CD4-positive, CD25-positive, alpha-beta regulatory T cell (primary cell): ENCODE measurements around the gene ATP1B2. TPM values are rescaled to one million over a fixed set of nuclear protein-coding genes. Genes with fewer than 3 reads are reported as not detected.

ENCODE experiments used
- polyA plus RNA-seq, 4 donors: library from polyadenylated mRNA; unstranded; fragments of 300-500 nt; fragmentation: Illumina TruSeq; gene quantifications; one replicate each; pipeline ENCODE4 v1.2.3, GENCODE V29; 2021
- total RNA-seq: library from RNA; stranded (reverse); gene quantifications from one replicate; pipeline ENCODE4 v1.2.3, GENCODE V29; 2022

ATP1B2 gene
- total and polyA plus RNA-seq, 5 donors from 2014 or later: not detected

Other genes starting within 250 kb of the ATP1B2 start
- 23.0 TPM for gene TMEM256, start 246.8 kb upstream of the ATP1B2 start, total RNA-seq
- gene TMEM256, start 246.8 kb upstream of the ATP1B2 start, polyA plus RNA-seq: 10 to 100 TPM; 64.9 to 80.9 (median 66.7) TPM
- 3.6 TPM for gene NLGN2, start 243.1 kb upstream of the ATP1B2 start, total RNA-seq
- not detected for gene NLGN2, start 243.1 kb upstream of the ATP1B2 start, polyA plus RNA-seq
- not detected for gene SPEM1, start 230.6 kb upstream of the ATP1B2 start, total RNA-seq
- not detected for gene SPEM1, start 230.6 kb upstream of the ATP1B2 start, polyA plus RNA-seq
- not detected for gene SPEM2, start 225.3 kb upstream of the ATP1B2 start, total RNA-seq
- gene SPEM2, start 225.3 kb upstream of the ATP1B2 start, polyA plus RNA-seq: not detected
- gene SPEM3, start 222.1 kb upstream of the ATP1B2 start, total RNA-seq: not detected
- gene SPEM3, start 222.1 kb upstream of the ATP1B2 start, polyA plus RNA-seq: not detected
- gene TMEM102, start 215.5 kb upstream of the ATP1B2 start, total RNA-seq: 16.8 TPM
- 10 to 100 TPM; 22.3 to 28.4 (median 24.2) TPM for gene TMEM102, start 215.5 kb upstream of the ATP1B2 start, polyA plus RNA-seq
- gene FGF11, start 211.4 kb upstream of the ATP1B2 start, total RNA-seq: 3.3 TPM
- gene FGF11, start 211.4 kb upstream of the ATP1B2 start, polyA plus RNA-seq: under 1 TPM in 3 of 4 donors, not detected in 1; 0.07 to 0.27 (median 0.18) TPM
- gene CHRNB1, start 205.9 kb upstream of the ATP1B2 start, total RNA-seq: 7.6 TPM
- 10 to 100 TPM; 18.0 to 28.7 (median 27.0) TPM for gene CHRNB1, start 205.9 kb upstream of the ATP1B2 start, polyA plus RNA-seq
- gene ZBTB4, start 171.3 kb upstream of the ATP1B2 start, total RNA-seq: 53.5 TPM
- gene ZBTB4, start 171.3 kb upstream of the ATP1B2 start, polyA plus RNA-seq: 10 to 100 TPM in 3 of 4 donors, 1 to 10 TPM in 1; 8.3 to 14.0 (median 11.0) TPM
- gene SLC35G6, start 169.5 kb upstream of the ATP1B2 start, total RNA-seq: not detected
- not detected for gene SLC35G6, start 169.5 kb upstream of the ATP1B2 start, polyA plus RNA-seq
- gene POLR2A, start 166.6 kb upstream of the ATP1B2 start, total RNA-seq: 568 TPM
- 10 to 100 TPM; 32.3 to 44.0 (median 37.2) TPM for gene POLR2A, start 166.6 kb upstream of the ATP1B2 start, polyA plus RNA-seq
- 46.9 TPM for gene TNFSF12, start 101.9 kb upstream of the ATP1B2 start, total RNA-seq
- gene TNFSF12, start 101.9 kb upstream of the ATP1B2 start, polyA plus RNA-seq: 10 to 100 TPM; 35.5 to 49.6 (median 41.9) TPM
- 1.6 TPM for gene TNFSF13, start 92.2 kb upstream of the ATP1B2 start, total RNA-seq
- under 1 TPM in 3 of 4 donors, not detected in 1; 0.41 to 0.52 (median 0.44) TPM for gene TNFSF13, start 92.2 kb upstream of the ATP1B2 start, polyA plus RNA-seq
- gene SENP3, start 89.0 kb upstream of the ATP1B2 start, total RNA-seq: 30.7 TPM
- 10 to 100 TPM; 10.1 to 16.1 (median 11.8) TPM for gene SENP3, start 89.0 kb upstream of the ATP1B2 start, polyA plus RNA-seq
- gene CD68, start 71.3 kb upstream of the ATP1B2 start, total RNA-seq: 0.25 TPM
- gene CD68, start 71.3 kb upstream of the ATP1B2 start, polyA plus RNA-seq: 1 to 10 TPM in 1 of 4 donors, under 1 TPM in 2, not detected in 1; 0.65 to 1.2 (median 0.89) TPM
- gene MPDU1, start 67.1 kb upstream of the ATP1B2 start, total RNA-seq: 40.0 TPM
- 10 to 100 TPM; 41.0 to 63.7 (median 48.4) TPM for gene MPDU1, start 67.1 kb upstream of the ATP1B2 start, polyA plus RNA-seq
- gene SOX15, start 60.8 kb upstream of the ATP1B2 start, total RNA-seq: not detected
- not detected for gene SOX15, start 60.8 kb upstream of the ATP1B2 start, polyA plus RNA-seq
- 28.7 TPM for gene FXR2, start 36.0 kb upstream of the ATP1B2 start, total RNA-seq
- gene FXR2, start 36.0 kb upstream of the ATP1B2 start, polyA plus RNA-seq: 10 to 100 TPM in 2 of 4 donors, 1 to 10 TPM in 2; 9.7 to 13.9 (median 10.4) TPM
- gene SAT2, start 23.1 kb upstream of the ATP1B2 start, total RNA-seq: 36.9 TPM
- gene SAT2, start 23.1 kb upstream of the ATP1B2 start, polyA plus RNA-seq: 10 to 100 TPM; 26.7 to 36.5 (median 30.3) TPM
- gene SHBG, start 20.8 kb upstream of the ATP1B2 start, total RNA-seq: not detected
- gene SHBG, start 20.8 kb upstream of the ATP1B2 start, polyA plus RNA-seq: not detected
- 61.3 TPM for gene TP53, start 36.6 kb downstream of the ATP1B2 start, total RNA-seq
- gene TP53, start 36.6 kb downstream of the ATP1B2 start, polyA plus RNA-seq: 10 to 100 TPM; 29.4 to 35.1 (median 32.1) TPM
- 7.9 TPM for gene WRAP53, start 37.6 kb downstream of the ATP1B2 start, total RNA-seq
- gene WRAP53, start 37.6 kb downstream of the ATP1B2 start, polyA plus RNA-seq: 10 to 100 TPM; 11.1 to 16.4 (median 12.0) TPM
- not detected for gene EFNB3, start 54.3 kb downstream of the ATP1B2 start, total RNA-seq
- not detected for gene EFNB3, start 54.3 kb downstream of the ATP1B2 start, polyA plus RNA-seq
- gene DNAH2, start 66.8 kb downstream of the ATP1B2 start, total RNA-seq: not detected
- not detected for gene DNAH2, start 66.8 kb downstream of the ATP1B2 start, polyA plus RNA-seq
- 255 TPM for gene KDM6B, start 183.3 kb downstream of the ATP1B2 start, total RNA-seq
- under 1 TPM; 0.30 to 0.74 (median 0.42) TPM for gene KDM6B, start 183.3 kb downstream of the ATP1B2 start, polyA plus RNA-seq
- gene TMEM88, start 204.1 kb downstream of the ATP1B2 start, total RNA-seq: 31.5 TPM
- not detected for gene TMEM88, start 204.1 kb downstream of the ATP1B2 start, polyA plus RNA-seq
- 23.6 TPM for gene NAA38, start 206.6 kb downstream of the ATP1B2 start, total RNA-seq
- gene NAA38, start 206.6 kb downstream of the ATP1B2 start, polyA plus RNA-seq: 100 to 1,000 TPM; 128 to 192 (median 141) TPM
- 11.8 TPM for gene CYB5D1, start 207.1 kb downstream of the ATP1B2 start, total RNA-seq
- 1 to 10 TPM; 3.1 to 5.4 (median 4.2) TPM for gene CYB5D1, start 207.1 kb downstream of the ATP1B2 start, polyA plus RNA-seq
- 273 TPM for gene CHD3, start 237.9 kb downstream of the ATP1B2 start, total RNA-seq
- gene CHD3, start 237.9 kb downstream of the ATP1B2 start, polyA plus RNA-seq: 1 to 10 TPM; 5.0 to 9.0 (median 7.2) TPM